Measurements from ENCODE around the gene ZXDA.

GRCh38 chrX:57899064-57899463 lies 11.2 kb downstream of the ZXDA start:
- TF ChIP-seq, protein P1, sequence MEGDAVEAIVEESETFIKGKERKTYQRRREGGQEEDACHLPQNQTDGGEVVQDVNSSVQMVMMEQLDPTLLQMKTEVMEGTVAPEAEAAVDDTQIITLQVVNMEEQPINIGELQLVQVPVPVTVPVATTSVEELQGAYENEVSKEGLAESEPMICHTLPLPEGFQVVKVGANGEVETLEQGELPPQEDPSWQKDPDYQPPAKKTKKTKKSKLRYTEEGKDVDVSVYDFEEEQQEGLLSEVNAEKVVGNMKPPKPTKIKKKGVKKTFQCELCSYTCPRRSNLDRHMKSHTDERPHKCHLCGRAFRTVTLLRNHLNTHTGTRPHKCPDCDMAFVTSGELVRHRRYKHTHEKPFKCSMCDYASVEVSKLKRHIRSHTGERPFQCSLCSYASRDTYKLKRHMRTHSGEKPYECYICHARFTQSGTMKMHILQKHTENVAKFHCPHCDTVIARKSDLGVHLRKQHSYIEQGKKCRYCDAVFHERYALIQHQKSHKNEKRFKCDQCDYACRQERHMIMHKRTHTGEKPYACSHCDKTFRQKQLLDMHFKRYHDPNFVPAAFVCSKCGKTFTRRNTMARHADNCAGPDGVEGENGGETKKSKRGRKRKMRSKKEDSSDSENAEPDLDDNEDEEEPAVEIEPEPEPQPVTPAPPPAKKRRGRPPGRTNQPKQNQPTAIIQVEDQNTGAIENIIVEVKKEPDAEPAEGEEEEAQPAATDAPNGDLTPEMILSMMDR (IDR thresholded peaks at IDR 0.05), result no peak
- TF ChIP-seq POLR2A (IDR thresholded peaks at IDR 0.05), result no peak
